HG02759 (cell line): ENCODE measurements around the gene TGFBI.

Experiments
- ATAC-seq: cut with Tn5 transposase; IDR thresholded peaks from one replicate; pipeline ENCODE4 v1.9.1; 2021; ENCODE audit warnings: mild to moderate bottlenecking, moderate library complexity; ENCODE audit not compliant: unreplicated experiment

The TGFBI gene

GRCh38 chr5:136023958-136024541, 4.7 kb upstream of the TGFBI start:
- no peak for ATAC-seq

- ATAC-seq, result no peak
Measured at GRCh38 chr5:136025900-136026299, 2.9 kb upstream of the TGFBI start.

- no peak for ATAC-seq
Measured at GRCh38 chr5:136026636-136027035, 2.2 kb upstream of the TGFBI start.

GRCh38 chr5:136027311-136027710, 1.5 kb upstream of the TGFBI start:
- no peak for ATAC-seq

- ATAC-seq, result no peak
Measured at GRCh38 chr5:136028090-136028489, 698 bp upstream of the TGFBI start.

- no peak for ATAC-seq
Measured at GRCh38 chr5:136030252-136030651, 1.5 kb downstream of the TGFBI start.

- no peak for ATAC-seq
Measured at GRCh38 chr5:136030956-136031611, 2.3 kb downstream of the TGFBI start.

GRCh38 chr5:136031711-136032110, 2.9 kb downstream of the TGFBI start:
- no peak for ATAC-seq

GRCh38 chr5:136032564-136032963, 3.8 kb downstream of the TGFBI start:
- ATAC-seq, result no peak

- ATAC-seq, result no peak
Measured at GRCh38 chr5:136033234-136033633, 4.4 kb downstream of the TGFBI start.

- no peak for ATAC-seq
Measured at GRCh38 chr5:136033848-136034247, 5.1 kb downstream of the TGFBI start.

GRCh38 chr5:136034492-136034891, 5.7 kb downstream of the TGFBI start:
- ATAC-seq, result no peak

- no peak for ATAC-seq
Measured at GRCh38 chr5:136034984-136035383, 6.2 kb downstream of the TGFBI start.

- no peak for ATAC-seq
Measured at GRCh38 chr5:136035837-136036236, 7.0 kb downstream of the TGFBI start.

GRCh38 chr5:136036293-136036911, 7.6 kb downstream of the TGFBI start:
- no peak for ATAC-seq

- ATAC-seq, result peak; percentile 80
Measured at GRCh38 chr5:136037001-136037705, 8.4 kb downstream of the TGFBI start.

- ATAC-seq, result no peak
Measured at GRCh38 chr5:136038635-136039034, 9.8 kb downstream of the TGFBI start.

- ATAC-seq, result no peak
Measured at GRCh38 chr5:136039202-136039601, 10.4 kb downstream of the TGFBI start.

GRCh38 chr5:136040746-136041415, 12.1 kb downstream of the TGFBI start:
- no peak for ATAC-seq

- ATAC-seq, result no peak
Measured at GRCh38 chr5:136042156-136042555, 13.4 kb downstream of the TGFBI start.

GRCh38 chr5:136042665-136043121, 13.9 kb downstream of the TGFBI start:
- ATAC-seq, result no peak
